TTC549 (cell line): ENCODE data around the gene ELMO1.

ENCODE experiments used
- FAIRE-seq: peaks from 2 replicates; lab custom pipeline; 2012; peaks lifted over from hg19 to GRCh38; lab: Jason Lieb, UNC

ELMO1 gene

DNA sequence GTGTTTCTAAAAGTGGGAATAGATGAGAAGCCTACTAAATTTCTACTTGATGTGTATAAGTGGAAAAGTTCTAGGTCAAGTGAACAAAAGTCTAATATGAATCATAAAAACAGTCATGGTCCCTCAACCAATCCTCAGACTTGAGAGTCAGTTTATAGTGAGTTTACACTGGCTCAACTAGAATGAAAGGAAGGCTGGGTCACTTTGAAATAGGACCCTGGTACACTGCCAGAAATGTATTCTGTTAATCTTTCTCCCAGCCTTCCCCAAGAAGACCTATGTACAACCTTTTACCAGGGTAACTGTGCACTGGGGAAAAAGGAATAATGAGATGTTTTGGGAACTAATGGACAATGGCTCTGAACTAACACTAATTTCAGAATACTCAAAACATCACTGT lies 17.3 kb downstream of the ELMO1 start:
- no peak for FAIRE-seq

GRCh38 chr7:37430640-37431039 lies 18.0 kb downstream of the ELMO1 start:
- FAIRE-seq = no peak

DNA sequence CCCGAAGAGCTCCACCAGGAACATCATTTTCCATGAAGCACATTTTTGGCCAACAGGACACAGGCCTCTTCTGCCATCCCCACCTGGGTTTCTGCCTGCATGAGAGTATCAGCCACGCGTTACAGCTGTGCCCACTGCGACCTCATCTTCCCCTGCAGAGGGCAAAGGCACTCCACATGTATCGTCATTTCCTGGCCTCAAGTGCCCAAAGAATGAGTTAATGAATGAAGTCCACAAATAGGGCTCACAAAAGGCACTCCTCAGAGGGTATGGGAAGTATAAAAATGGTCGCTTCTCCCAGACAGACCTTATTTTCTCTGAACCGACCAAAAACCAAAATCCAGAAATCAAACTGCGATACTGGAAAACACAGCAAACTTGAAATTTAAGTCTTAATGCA lies 18.5 kb downstream of the ELMO1 start:
- FAIRE-seq = no peak

DNA sequence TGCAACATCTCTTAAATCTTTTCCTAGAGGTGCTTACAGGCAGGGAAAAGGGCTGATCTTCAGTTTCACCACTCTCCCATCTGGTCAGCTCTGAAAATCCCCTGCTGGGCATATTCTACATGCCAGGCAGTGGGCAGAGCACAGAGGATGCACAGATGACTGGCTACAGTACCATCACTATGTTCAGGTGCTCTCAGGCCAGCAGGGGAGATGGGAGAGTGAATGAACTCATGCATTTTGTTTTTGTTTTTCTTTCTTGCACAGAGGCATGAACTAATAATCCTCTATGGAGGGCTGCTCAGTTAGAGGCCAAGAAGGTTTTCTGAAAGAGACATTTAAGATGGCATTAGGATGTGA lies 19.3 kb downstream of the ELMO1 start:
- no peak for FAIRE-seq

DNA sequence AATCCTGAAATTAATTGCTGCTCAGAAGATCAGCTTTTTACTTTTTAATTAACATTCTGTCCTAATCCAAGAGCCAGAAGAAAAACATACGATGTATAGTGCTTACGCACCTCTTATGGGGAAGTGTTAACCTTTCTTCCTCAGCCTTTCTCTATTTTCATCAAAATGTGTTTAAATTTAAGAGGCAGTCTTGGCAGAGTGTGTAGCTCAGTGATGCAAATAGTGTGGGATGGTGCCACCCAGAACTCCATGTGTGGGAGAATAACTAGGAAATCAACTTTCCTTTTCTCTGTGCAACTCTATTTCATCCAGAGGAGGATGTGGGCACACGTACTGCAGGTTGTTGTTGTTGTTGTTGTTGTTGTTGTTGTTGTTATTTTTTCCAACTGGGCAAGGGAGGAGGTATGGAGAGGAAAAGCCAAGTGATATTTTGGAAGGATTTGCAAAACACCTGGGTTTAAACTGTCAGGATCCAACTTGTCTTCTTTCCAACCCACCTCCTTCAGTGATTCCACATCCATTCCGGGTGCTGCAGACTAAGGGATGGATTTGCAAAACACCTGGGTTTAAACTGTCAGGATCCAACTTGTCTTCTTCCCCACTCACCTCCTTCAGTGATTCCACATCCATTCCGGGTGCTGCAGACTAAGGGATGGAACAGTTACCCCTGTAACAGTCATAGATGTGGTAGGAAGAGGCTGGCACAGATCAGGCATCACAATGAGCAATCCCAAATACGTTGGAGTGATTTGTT lies 19.8 kb downstream of the ELMO1 start:
- FAIRE-seq = no peak

DNA sequence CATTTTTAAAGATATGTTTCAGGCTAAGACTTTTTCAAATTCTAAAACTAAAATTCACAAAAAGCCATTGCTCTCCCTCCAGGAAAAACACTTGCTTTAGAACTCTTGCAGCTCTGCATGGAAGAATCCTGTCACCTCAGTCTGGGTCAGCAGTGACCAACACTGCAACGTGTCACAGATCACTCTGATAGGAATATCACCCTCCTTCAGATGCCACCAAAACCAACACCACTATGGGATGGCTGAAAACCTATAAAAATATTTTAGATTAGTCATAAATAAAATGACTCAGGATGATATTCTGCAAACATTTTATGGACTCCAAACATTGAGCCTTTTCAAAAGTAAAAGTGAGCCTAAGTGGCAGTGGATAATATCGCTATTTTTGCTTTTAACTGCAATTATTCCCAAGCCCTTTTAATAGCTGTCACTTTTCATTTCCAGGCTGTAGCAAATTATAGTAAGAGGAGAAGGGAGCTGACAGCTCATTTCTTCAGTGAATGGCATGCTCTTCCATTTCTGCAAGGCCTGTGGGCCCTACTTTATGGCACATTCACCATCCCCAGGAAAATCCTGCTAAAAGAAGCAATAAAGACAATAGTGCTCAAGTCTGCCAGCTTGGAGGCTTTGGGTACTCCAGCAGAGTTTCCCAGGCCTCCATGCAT lies 21.3 kb downstream of the ELMO1 start:
- no peak for FAIRE-seq

DNA sequence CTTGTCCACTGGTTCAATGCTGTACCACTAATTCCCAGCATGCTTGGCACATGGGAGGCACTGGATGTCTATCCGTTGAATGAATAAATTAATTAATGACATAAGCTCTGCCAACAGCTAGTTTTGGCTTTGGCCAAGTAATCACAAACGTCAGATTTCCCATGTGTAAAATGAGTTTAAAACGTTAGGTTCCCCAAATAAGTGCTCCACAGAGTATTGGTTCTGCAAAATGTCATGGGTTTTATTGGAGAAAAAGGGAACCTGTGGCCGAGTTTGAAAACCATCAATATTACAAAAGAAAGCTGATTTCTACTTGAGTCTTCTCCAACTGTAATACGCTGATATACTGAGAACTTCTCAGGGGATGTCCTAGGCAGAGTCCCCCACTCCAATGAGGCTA lies 23.2 kb downstream of the ELMO1 start:
- no peak for FAIRE-seq

GRCh38 chr7:37424995-37425394 lies 23.7 kb downstream of the ELMO1 start:
- no peak for FAIRE-seq

GRCh38 chr7:37424521-37424920 lies 24.1 kb downstream of the ELMO1 start:
- FAIRE-seq = no peak

GRCh38 chr7:37421861-37422500 lies 26.7 kb downstream of the ELMO1 start:
- no peak for FAIRE-seq

- FAIRE-seq = no peak
These were observed 27.5 kb downstream of the ELMO1 start for GRCh38 chr7:37420946-37421695.

DNA sequence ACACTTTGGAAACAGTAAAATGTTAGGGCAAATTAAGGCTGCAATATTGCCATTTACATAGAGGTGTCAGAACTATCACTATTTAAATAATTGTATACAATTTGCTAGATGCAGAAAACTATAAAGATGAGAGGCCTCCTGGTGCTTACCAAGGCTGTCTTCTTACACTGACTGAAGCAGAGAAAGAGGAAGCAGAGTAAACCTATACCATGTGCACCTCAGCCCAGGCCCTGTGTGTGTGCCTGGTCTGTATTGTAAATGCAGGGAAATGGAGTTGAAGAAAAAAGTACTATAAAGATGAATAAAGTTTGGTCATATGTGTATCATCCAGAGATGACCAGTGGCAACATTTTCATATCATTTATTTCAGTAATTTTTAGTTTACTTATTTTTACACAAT lies 29.2 kb downstream of the ELMO1 start:
- no peak for FAIRE-seq

- FAIRE-seq = no peak
These were observed 30.3 kb downstream of the ELMO1 start for GRCh38 chr7:37418381-37418780.

DNA sequence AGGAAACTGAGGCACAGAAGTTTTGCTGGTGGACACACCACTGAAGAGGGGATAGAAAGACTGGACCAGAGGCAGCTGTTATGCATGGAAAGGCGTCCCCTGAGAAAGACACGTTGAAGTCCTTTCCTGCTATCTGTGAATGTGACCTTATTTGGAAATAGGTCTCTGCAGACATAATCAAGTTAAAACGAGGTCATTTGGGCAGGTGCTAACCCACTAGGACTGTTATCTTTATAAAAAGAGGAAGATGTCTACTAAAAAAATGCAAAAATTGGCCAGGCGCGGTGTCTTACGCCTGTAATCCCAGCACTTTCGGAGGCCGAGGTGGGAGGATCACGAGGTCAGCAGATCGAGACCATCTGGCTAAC lies 31.6 kb downstream of the ELMO1 start:
- no peak for FAIRE-seq

DNA sequence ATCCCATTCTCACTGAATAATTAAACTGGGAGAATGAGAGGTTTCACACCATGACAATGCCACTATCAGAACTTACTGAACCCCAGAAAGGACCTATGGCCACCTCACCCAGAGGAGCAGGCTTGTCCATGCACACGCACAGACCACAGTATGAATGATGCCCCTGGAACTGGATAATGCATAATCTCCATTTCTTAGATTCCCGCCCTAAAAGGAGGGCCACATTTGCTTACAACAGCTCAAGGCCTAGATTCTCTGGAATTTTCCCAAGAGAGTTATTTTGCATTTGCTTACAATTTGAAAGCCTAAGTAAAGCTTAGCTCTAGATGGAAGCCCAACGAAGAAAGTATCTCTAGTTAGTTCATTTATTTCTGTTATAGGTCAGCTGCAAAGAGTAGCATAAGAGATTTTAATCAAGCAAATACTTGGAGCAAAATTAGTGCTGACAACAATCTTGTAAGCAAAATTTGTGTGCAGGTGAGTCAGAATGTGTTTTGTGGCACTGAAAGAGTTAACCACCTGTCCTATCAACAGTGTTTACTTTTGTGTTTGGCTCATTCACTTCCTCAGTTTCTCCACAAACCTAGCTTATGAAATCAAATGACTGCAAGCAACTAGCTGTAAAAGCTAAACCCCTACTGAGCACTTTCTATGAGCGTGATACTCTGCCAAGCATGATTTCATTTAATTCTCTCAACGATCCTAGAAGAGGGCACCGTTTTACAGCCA lies 32.1 kb downstream of the ELMO1 start:
- FAIRE-seq = no peak

DNA sequence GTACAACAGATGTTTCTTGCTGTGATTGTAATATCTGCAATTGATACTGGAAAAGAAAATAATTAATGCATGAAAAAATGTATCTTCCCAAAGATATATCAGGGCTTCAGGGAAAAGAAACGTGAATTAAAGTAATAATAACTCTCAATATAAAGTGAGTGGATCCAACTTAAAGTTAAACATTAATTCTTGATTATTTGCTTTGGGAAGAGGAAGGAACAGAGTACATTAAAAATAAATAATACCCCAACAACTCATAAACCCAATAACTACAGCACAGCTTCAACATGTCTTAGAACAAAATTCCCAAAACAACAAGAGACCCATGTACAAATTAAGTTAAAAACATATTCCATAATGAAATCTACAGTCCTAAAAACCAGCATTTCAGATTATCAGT lies 33.0 kb downstream of the ELMO1 start:
- FAIRE-seq = no peak

GRCh38 chr7:37414352-37414983 lies 34.2 kb downstream of the ELMO1 start:
- FAIRE-seq = no peak

DNA sequence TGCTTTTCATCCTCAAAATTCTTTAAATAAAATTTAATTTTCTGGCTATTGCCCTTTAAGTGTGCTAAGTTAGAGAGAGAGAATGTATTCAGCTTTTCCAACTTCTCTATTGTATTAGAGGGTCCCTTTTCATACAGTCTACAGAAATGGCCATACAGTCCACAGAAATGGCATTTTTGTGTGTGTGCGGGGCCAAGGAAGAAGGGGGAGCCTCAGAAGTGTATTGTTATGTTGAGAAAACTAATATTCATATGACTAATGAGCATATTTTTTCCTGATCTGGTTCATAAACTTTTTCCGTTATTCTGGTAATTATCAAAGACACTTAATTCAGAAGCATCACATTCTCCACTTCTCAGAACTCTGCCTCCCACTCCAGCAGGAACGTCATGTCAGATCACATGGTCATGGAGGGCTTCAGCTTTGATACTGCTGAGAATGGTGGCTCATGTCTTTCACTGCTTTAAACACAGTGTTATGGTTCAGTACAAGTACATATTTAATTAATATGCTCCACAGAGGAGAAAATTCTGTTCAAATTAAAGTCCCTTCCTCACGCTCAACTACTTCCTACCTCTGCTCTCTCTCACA lies 37.1 kb downstream of the ELMO1 start:
- no peak for FAIRE-seq

- no peak for FAIRE-seq
These were observed 38.1 kb downstream of the ELMO1 start for GRCh38 chr7:37410305-37411229.

DNA sequence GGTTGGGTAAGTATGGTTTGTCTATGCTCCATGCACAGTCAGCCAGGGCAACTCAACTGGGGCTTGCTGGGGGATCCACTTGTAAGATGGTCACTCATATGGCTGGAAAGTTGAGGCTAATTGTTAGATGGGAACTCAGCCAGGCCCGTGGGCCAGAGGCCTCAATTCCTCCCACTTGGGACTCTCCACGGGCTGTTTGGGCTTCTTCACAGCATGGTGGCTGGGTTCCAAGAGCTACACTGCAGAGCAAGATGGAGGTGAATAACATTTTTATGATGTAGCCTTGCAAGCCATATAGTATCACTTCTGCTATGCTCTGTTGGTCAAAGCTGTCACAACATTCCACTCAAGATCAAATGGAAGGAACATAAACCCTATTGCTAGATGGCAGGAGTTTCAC lies 39.2 kb downstream of the ELMO1 start:
- no peak for FAIRE-seq
